B cell (primary cell): ENCODE measurements around the gene ANK3. TPM values are rescaled to one million over a fixed set of nuclear protein-coding genes. Genes with fewer than 3 reads are reported as not detected.

ENCODE experiments used
- ATAC-seq: fragments of 200-7000 bp; cut with Tn5 transposase; one replicate; pipeline ENCODE4 v1.10.0; 2021; ENCODE audit warnings: low read depth, mild to moderate bottlenecking, moderate number of reproducible peaks, moderate library complexity
- CTCF ChIA-PET: fragments of 350-600 bp; sonication (Branson Sonifier 250); formaldehyde crosslinking; loops from one replicate; lab custom pipeline; 2021; ENCODE audit warnings: antibody characterized with exemption, inconsistent platforms; lab: Charles Lee
- POLR2A ChIA-PET: fragments of 350-600 bp; sonication (Branson Sonifier 250); formaldehyde crosslinking; loops from one replicate; lab custom pipeline; 2021; ENCODE audit warnings: antibody characterized with exemption; lab: Charles Lee
- DNase-seq: peaks from one replicate; pipeline ENCODE4 v3.0.0; 2013
- H2AFZ ChIP-seq: 2 replicates; pipeline ENCODE4 v1.6.1; 2012; ENCODE audit warnings: mild to moderate bottlenecking, low read depth, low read length; ENCODE audit not compliant: insufficient read depth, poor library complexity, severe bottlenecking
- H3K27ac ChIP-seq, 2 donors: 1 replicate in 1 of 2; 2 replicates in 1 of 2; pipeline ENCODE4 v1.5.1; 2012 to 2013; ENCODE audit warnings: low read length in 2 of 2, mild to moderate bottlenecking in 2 of 2, moderate library complexity in 1 of 2
- H3K27me3 ChIP-seq, 4 experiments: fragments of 200-600 bp in 1 of 4; sonication (generic) in 1 of 4; replicated peaks in 1 of 4; 1 replicate in 2 of 4; 2 replicates in 2 of 4; pipeline versions ENCODE4 v1.6.1 to v1.7.0; 2013 to 2016; ENCODE audit warnings: low read length in 3 of 4, mild to moderate bottlenecking in 2 of 4, mixed read lengths in 1 of 4, moderate library complexity in 1 of 4; ENCODE audit not compliant: insufficient read depth in 4 of 4, control insufficient read depth in 3 of 4; ENCODE audit errors: control extremely low read depth in 1 of 4
- H3K36me3 ChIP-seq, 2 experiments: replicated peaks in 1 of 2; 1 replicate in 1 of 2; 2 replicates in 1 of 2; pipeline versions ENCODE4 v1.6.1 to v1.7.1; 2013; ENCODE audit warnings: low read length in 1 of 2; ENCODE audit not compliant: insufficient read depth in 2 of 2, control insufficient read depth in 1 of 2; ENCODE audit errors: control extremely low read depth in 1 of 2, extremely low read depth in 1 of 2
- H3K4me1 ChIP-seq, 2 donors: fragments of 200-600 bp in 1 of 2; sonication (generic) in 1 of 2; 1 replicate in 1 of 2; 2 replicates in 1 of 2; pipeline versions ENCODE4 v1.5.1 to v1.6.1; 2013 to 2017; ENCODE audit warnings: low read length in 2 of 2; ENCODE audit not compliant: control insufficient read depth in 2 of 2, insufficient read depth in 2 of 2
- H3K4me2 ChIP-seq: replicated peaks from 2 replicates; pipeline ENCODE3; 2012; ENCODE audit warnings: mild to moderate bottlenecking, low read depth, low read length; ENCODE audit not compliant: poor library complexity, severe bottlenecking
- H3K4me3 ChIP-seq, 5 experiments: fragments of 200-600 bp in 1 of 5; sonication (generic) in 1 of 5; 1 replicate in 3 of 5; 2 replicates in 2 of 5; pipeline versions ENCODE4 v1.5.1 to v1.7.0; 2011 to 2016; ENCODE audit warnings: low read length in 4 of 5, mild to moderate bottlenecking in 4 of 5, low read depth in 2 of 5, control low read depth in 1 of 5, moderate library complexity in 1 of 5; ENCODE audit not compliant: insufficient read depth in 1 of 5; ENCODE audit errors: control extremely low read depth in 1 of 5, extremely low read depth in 1 of 5
- H3K79me2 ChIP-seq: fragments of 200-600 bp; sonication (generic); one replicate; pipeline ENCODE4 v1.6.0; 2016; ENCODE audit warnings: low read length; ENCODE audit not compliant: control insufficient read depth, insufficient read depth
- H3K9ac ChIP-seq: fragments of 200-600 bp; sonication (generic); 2 replicates; pipeline ENCODE4 v1.6.1; 2017; ENCODE audit warnings: mild to moderate bottlenecking, low read length, moderate library complexity
- H3K9me3 ChIP-seq, 3 donors: one replicate each; pipeline versions ENCODE4 v1.6.1 to v1.7.1; 2013; ENCODE audit warnings: low read length in 2 of 3; ENCODE audit not compliant: control insufficient read depth in 2 of 3, insufficient read depth in 1 of 3; ENCODE audit errors: control extremely low read depth in 1 of 3
- H4K20me1 ChIP-seq: 2 replicates; pipeline ENCODE4 v1.6.0; 2012; ENCODE audit warnings: mild to moderate bottlenecking, low read length; ENCODE audit not compliant: insufficient read depth, control insufficient read depth, poor library complexity, severe bottlenecking
- H3K27ac Mint-ChIP-seq: one replicate; pipeline ENCODE4 v1.8.0; 2021; ENCODE audit warnings: mixed read lengths
- H3K27me3 Mint-ChIP-seq: one replicate; pipeline ENCODE4 v1.8.0; 2021; ENCODE audit warnings: mixed read lengths
- H3K4me1 Mint-ChIP-seq: one replicate; pipeline ENCODE4 v1.8.0; 2021; ENCODE audit warnings: mixed read lengths
- H3K4me3 Mint-ChIP-seq: one replicate; pipeline ENCODE4 v1.8.0; 2021; ENCODE audit warnings: mixed read lengths
- H3K9me3 Mint-ChIP-seq: one replicate; pipeline ENCODE4 v1.8.0; 2022; ENCODE audit warnings: mixed read lengths; ENCODE audit not compliant: insufficient read depth
- EZH2 ChIP-seq: IDR thresholded peaks from 2 replicates; pipeline ENCODE4 v1.6.1; 2012; ENCODE audit warnings: borderline replicate concordance, low read depth, mild to moderate bottlenecking, moderate library complexity, low read length; ENCODE audit not compliant: insufficient read depth, poor library complexity, severe bottlenecking
- WGBS: methylation state at CpG from one replicate; pipeline ENCODE4 v1.1.5; 2013; ENCODE audit warnings: missing lambda C conversion rate; ENCODE audit not compliant: insufficient coverage; 5-methylcytosine and 5-hydroxymethylcytosine counted together
- intact Hi-C: fragments of 100-400 bp; cut with micrococcal nuclease; formaldehyde crosslinking; loops from one replicate; pipeline ENCODE4 v1.10.0; 2022
- polyA plus RNA-seq: library from polyadenylated mRNA; depleted of rRNA; stranded (reverse); fragments of >200 nt; gene quantifications from 2 replicates; pipeline ENCODE4 v1.2.3, GENCODE V29; 2012
- total RNA-seq, 2 donors: library from RNA; stranded (reverse); fragments of 120-200 nt in 1 of 2; gene quantifications; 1 replicate in 1 of 2; 2 replicates in 1 of 2; pipeline versions ENCODE4 v1.2.3 to v1.2.4, GENCODE V29; 2013 to 2022
- TF ChIP-seq, protein P1 (sequence below): fragments of 200-600 bp; IDR thresholded peaks from one replicate; pipeline ENCODE4 v1.8.0; 2022; ENCODE audit warnings: antibody characterized with exemption, mild to moderate bottlenecking

Gene ANK3
- total and polyA plus RNA-seq, 2 donors (not counting 1 experiment from before 2014, with no cell fraction given): 4.9 to 21.6 TPM

DNA sequence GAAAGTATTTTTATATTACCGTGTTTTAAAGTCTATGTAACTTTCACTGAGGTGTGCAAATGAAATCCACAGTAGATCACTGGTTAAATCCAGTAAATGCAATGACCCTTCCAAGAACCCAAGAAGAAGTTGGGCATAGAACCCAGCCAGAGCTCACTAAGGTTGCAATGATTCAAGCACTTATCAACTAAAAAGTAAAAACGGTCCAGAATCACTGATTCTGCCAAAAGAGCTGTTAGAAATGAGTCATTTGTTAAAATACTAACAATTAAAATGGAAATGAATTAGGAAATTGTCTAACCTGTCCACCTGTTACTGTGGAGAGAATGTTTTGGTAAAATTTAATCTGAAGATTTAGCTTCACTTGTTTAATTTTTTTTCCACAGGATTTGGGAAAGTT, 74.4 kb downstream of the ANK3 start:
- Mint-ChIP-seq H3K9me3 (no peaks in the 10 kb centered on the region), H3K4me3 (no peak overlapping the region), H3K27me3 (no peaks in the 10 kb centered on the region), H3K27ac (no peak overlapping the region), H3K4me1 (peaks cover 9% of the 10 kb centered on the region)
- no peak overlapping the region for H3K9ac ChIP-seq
- POLR2A ChIA-PET: no interaction called here
- H3K27ac ChIP-seq: no peak overlapping the region
- H3K4me2 ChIP-seq: no peak overlapping the region
- no peaks in the 10 kb centered on the region for H3K9me3 ChIP-seq
- intact Hi-C loops: no loop called here
- H3K4me1 ChIP-seq: peaks cover 0 to 5% of the 10 kb centered on the region in 2 donors
- no peaks in the 10 kb centered on the region for H3K27me3 ChIP-seq
- DNase-seq (no peak), ATAC-seq (no peak)
- TF ChIP-seq, protein P1, sequence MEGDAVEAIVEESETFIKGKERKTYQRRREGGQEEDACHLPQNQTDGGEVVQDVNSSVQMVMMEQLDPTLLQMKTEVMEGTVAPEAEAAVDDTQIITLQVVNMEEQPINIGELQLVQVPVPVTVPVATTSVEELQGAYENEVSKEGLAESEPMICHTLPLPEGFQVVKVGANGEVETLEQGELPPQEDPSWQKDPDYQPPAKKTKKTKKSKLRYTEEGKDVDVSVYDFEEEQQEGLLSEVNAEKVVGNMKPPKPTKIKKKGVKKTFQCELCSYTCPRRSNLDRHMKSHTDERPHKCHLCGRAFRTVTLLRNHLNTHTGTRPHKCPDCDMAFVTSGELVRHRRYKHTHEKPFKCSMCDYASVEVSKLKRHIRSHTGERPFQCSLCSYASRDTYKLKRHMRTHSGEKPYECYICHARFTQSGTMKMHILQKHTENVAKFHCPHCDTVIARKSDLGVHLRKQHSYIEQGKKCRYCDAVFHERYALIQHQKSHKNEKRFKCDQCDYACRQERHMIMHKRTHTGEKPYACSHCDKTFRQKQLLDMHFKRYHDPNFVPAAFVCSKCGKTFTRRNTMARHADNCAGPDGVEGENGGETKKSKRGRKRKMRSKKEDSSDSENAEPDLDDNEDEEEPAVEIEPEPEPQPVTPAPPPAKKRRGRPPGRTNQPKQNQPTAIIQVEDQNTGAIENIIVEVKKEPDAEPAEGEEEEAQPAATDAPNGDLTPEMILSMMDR: no peak
- no peak for TF ChIP-seq EZH2
- no peak overlapping the region for H3K4me3 ChIP-seq
- no peak overlapping the region for H2AFZ ChIP-seq
- H3K36me3 ChIP-seq: no peaks in the 10 kb centered on the region
- no peaks in the 10 kb centered on the region for H4K20me1 ChIP-seq
- CTCF ChIA-PET: no interaction called here
- H3K79me2 ChIP-seq: no peaks in the 10 kb centered on the region
- WGBS: no CpG with 5 or more reads among the region's 2 CpGs

DNA sequence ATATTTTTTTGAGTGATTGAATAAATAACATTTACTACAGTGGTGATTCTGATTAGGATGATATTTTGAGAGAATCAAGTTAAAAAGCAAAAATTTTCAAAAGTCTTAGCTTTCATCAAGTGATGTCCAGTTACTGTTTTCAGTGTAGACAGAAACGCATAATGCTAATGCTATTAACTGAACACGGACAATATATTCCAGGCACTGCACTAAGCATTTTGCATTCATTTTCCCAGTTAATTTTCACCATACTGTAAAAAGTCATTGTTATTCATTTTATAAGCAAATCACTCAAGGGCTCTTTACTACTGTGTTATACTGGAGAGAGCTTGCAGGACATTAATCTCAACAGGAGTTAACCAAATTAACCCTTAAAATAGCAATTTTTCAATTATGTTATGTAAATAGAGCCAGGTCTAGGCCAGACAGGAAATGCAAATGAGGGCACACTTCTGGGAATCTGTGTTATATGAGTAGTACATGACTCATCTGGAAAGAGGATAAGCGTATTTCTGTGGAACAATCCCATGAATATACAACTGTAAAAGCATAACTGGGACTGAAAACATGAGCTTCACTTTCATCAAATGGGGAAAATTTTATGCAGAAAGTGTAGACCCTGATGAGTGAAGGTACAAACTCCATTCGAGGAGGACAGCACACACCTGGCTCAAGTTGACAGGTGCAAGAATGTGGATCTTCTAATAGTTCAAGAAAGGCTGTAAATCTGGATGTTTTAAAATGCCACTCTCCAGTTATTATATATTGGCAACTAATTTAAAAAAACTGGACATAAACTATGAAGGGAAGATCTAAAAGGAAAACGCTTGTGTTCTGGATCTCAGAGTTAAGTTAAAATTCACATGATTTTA, 75.4 kb downstream of the ANK3 start:
- DNase-seq (no peak), ATAC-seq (no peak)
- Histone ChIP-seq H3K9ac (no peak overlapping the region), H3K4me1 (peaks cover 0 to 5% of the 10 kb centered on the region in 2 donors), H3K4me2 (no peak overlapping the region), H4K20me1 (no peaks in the 10 kb centered on the region), H3K79me2 (no peaks in the 10 kb centered on the region), H3K27ac (no peak overlapping the region), H3K36me3 (no peaks in the 10 kb centered on the region), H2AFZ (no peak overlapping the region), H3K27me3 (no peaks in the 10 kb centered on the region), H3K9me3 (no peaks in the 10 kb centered on the region), H3K4me3 (no peak overlapping the region)
- 100% methylated on average over 1 of the region's 5 CpGs for WGBS
- H3K27ac Mint-ChIP-seq: no peak overlapping the region
- H3K9me3 Mint-ChIP-seq: no peaks in the 10 kb centered on the region
- intact Hi-C loops: no loop called here
- TF ChIP-seq, protein P1: no peak
- no peak for TF ChIP-seq EZH2
- H3K4me3 Mint-ChIP-seq: no peak overlapping the region
- peaks cover 9% of the 10 kb centered on the region for H3K4me1 Mint-ChIP-seq
- CTCF ChIA-PET: interaction anchor here (0.7 kb wide), 1 partner anchor 721 kb away, joined by 4 read pairs; no protein-coding TSS in a partner anchor
- POLR2A ChIA-PET: no interaction called here
- no peaks in the 10 kb centered on the region for H3K27me3 Mint-ChIP-seq
